ENCODE data around the gene GTF3C5.
"Not testable (repeated sequence)": the region's sequence is repeated elsewhere in the genome, so short reads cannot be mapped to it uniquely, and the experiment has no call there.

The GTF3C5 gene

DNA sequence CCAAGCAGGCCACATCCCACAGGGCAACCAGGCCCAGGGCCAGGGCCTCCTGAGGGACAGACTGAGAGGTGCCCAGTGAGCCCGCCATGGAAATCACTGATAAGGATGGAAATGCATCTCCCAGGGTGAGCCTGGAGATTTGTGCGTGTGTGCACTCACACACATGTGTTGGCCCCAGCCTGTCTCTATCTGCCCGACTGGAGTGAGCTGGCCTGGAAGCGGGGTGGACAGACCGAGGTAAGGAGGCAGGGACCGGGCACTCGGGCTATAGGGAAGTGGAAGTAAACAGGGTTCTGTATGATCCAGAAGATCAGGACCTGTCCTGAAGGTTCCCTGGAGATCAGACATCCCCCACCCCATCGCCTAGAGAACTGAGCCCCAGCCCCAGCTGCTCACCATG is 34.9 kb upstream of the GTF3C5 start:
- no peak for DNase-seq (ENCODE audit: low read depth in 2 of 2)

DNA sequence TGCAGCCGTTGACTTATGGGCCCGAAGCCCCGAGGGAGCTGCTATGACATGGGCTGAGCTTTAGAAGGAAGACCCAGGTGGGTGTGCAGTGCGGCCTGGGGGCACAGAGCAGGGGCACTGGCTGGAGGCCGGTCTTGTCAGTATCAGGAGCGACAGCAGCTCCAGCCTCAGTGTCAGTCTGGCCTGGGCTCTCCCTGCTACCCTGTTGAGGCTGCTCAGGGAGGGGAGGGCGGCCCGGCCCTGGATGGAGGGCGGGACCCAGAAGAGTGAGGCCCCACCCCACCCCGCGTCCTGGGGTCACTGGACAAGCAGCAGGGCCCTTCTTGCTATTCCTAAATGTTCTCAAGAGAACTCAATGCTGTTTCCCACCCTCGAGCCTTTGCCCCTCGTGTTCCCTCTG is 34.3 kb upstream of the GTF3C5 start:
- no peak for DNase-seq (ENCODE audit: low read depth in 2 of 2)

DNA sequence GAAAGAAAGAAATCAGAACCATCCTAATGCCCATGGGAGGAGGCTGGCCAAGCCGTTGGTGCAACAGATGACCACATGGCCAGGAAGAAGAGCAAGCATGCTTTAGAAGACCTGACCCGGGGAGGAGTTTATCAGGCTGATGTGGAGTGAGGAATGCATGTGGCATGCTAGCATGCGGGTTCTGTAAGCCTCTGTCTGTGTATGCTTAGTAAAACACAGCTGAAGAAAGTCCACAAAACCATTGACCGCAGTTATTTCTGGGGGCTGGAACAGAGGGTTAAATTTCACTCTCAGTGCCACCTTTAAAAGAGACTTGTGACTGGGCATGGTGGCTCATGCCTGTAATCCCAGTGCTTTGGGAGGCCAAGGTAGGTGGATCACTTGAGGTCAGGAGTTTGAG is 33.2 kb upstream of the GTF3C5 start:
- DNase-seq (ENCODE audit: low read depth in 2 of 2): no peak

DNA sequence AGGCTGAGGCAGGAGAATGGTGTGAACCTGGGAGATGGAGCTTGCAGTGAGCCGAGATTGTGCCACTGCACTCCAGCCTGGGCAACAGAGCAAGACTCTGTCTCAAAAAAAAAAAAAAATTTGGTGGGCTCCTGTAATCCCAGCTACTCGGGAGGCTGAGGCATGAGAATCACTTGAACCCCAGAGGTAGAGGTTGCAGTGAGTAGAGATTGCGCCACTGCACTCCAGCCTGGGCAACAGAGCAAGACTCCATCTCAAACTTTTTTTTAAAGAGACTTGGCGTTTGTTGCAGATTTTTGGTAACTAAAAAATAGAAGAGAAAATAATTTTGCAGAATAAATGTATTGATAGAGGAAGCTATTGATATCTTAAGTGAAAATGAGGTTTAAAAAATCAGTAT is 32.6 kb upstream of the GTF3C5 start:
- DNase-seq (ENCODE audit: low read depth in 2 of 2): not testable (repeated sequence)

DNA sequence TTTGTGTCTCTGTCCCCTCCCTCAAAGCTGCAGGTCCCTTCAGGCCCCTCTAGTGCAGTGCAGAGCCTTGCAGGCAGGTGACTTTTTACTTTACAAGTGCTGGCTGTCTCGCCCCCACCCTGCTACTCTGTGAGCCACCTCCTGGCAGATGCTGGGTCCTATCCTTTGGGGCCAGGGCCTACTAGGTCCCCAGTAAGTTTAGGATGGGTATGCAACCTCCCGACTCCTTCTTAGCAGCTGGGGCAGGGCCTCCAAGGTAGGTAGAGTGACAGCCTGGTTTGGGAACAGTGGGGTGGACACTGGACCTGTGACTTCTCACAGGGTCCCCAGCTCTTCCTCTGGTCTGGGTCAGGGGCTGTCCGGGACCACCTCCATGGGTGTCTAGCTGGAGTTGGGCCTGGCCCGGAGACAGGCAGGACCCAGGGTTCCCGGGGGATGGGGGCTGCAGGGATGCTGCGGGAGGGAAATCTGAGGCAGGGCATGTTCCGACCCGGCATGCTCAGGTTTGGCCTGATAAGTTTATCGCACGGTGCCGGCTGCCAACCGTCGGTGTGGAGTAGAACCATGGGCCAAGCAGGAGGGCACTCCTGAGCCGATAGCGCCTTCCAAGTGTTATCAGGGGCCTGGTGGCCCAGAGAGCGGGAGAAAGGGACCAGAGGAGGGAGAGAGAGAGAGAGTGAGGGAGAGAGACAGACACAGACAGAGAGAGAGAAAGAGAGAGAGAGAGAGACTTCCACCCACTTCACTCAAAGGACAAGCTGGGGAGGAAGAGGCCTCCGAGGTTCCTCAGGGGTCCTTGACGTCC is 31.8 kb upstream of the GTF3C5 start:
- DNase-seq (ENCODE audit: low read depth in 2 of 2): no peak

DNA sequence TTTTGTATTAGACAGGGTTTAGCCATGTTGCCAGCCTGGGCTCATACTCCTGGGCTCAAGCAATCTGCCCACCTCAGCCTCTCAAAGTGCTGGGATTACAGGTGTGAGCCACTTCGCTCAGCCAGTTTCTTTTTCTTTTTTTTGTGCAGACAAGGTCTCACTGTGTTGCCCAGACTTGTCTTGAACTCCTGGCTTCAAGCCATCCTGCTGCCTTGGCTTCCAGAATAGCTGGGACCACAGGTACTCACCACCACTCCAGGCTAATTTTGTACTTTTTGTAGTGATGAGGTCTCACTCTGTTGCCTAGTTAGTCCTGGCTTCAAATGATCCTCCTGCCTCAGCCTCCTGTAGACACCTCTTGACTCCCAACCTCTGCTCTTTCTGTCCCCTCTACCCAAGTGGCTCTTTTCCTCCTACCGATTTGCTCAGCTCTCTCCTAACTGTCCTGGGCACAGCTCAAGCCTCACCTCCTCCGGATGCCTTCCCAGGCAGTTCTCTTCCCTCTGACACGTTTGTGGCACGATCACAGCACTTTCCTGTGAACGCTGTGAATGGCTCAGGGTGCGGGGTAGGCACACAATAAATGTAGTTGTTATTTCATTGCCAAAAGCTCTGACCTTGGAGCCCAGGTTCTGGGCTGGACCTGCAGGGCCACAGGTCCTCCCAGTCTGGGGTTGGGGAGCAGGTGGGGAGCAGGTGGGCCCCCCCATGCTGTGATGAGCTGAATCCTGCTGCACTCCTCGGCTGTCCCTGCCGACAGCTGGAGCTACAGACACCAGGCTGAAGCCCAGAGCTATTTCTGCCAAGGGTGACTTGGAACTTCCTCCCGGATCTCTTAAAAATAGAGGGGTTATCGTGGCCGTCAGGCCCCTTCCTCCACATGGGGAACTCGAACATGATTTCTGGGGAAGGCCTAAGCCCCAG is 28.4 kb upstream of the GTF3C5 start:
- DNase-seq (ENCODE audit: low read depth in 2 of 2): no peak

DNA sequence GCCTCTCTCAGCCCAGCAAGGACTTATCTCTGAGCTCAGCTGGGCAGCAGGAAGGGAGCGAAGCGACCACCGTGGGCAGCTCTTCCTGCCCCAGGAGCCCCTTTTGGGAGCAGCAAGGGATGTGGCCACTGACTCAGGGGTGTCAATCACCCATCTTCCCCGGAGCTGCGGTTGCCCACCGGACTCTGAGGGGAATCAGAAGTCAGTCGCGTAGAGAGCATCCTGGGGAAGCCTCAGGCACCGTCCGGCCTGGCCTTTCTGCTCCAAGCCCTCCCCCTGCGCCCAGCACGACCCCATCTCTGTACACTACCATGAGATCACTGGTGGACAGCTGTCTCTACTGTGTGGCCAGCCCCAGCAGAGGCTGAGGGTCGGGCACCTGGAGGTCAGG is 27.7 kb upstream of the GTF3C5 start:
- DNase-seq (ENCODE audit: low read depth in 2 of 2): no peak

DNA sequence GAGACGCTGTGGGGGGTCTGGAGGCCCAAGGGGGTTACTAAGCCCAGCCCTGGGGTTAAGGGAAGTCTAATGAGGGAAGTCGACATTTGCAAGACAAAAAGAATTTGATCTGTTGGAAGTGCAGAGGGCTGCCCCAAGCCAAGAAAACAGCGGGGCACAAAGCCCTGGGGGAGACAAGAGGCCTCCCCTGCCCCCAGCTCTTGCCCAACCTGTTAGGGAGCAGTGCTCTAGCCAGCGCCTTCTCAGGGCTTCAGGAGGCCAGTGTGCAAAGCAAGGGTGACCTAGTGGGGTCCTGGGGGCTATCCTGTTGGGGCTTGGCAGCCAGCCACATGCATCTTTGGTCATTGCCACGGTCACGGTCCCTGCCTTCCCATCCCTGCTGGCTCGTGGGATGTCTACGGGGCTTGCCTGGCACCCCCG is 27.1 kb upstream of the GTF3C5 start:
- no peak for DNase-seq (ENCODE audit: low read depth in 2 of 2)

DNA sequence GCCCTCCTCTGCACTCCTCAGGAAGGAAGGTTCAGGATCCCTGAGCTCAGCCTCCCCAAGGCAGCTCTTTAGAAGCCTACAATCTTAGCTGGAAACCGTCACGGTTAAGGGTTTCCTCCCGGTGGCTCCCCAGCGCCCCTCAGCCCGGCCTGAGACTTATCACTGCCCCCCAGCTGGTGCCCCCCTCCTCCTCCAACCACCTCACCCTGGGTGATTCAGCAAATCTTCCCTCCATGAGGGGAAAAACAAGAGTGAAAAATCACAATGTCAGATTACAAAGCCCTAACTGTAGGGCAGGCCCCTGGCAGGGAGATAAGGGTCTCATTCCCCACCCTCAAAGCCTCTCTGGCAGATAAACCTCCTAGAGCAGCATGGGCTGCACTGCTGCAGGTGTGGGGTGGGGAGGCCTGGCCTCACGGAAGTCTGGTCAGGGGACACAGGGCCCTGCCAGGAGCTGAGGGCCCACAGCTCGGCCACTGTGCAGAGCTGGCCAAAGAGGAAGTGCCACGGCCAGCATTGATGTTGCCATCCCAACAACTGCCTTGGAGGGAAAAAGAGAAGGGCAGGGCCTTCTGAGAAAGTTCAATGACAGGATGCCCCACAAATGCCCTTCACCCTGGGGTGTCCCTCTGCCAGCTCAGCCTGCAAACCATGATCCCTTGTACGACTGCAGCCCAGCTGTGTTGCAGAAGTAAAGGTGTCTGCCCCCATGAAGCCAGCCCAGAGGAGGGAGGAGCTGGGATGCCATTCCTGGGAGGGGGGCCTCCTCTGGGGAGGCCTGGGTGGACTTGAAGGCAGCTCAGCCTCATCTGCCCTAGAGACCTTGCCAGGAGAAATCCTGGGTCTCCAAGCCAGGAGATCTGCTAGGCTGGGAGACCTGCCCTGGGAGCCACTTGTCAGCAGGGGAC is 26.5 kb upstream of the GTF3C5 start:
- no peak for DNase-seq (ENCODE audit: low read depth in 2 of 2)

DNA sequence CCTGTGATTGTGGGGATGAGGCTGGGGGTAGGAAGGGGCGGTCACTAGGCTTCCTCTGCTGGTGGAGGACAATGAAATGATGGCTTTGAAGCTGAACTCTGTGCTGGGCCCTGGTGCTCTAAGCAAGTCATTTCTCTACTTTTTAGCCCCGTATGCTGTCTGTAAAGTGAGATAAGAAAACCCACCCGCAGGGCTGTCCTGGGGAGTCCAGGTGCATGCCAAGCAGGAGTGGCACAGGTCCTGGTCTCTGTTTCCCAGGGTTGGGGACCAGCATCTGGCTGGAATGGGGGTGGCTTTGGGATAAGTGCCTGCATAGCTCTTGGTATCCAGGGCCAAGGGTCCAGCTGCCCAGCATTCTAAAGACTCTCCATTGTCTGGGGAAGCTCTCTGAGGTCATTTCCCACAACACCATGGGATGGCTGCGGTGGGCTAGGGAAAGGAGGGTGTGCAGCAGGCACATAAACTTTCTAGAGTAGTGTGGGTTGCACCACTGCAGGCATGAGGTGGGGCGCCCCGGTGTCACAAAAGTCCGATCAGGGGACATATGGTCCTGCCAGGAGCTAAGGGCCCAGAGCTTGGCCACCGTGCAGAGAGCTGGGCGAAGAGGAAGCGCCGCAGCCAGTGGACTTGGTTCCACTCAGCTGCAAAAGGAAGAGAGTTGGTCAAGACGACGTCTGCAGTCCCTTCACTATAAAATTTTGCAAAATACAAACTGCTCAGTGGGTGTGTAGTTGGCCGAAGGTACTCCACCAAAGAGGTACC is 25.6 kb upstream of the GTF3C5 start:
- DNase-seq (ENCODE audit: low read depth in 2 of 2): no peak

DNA sequence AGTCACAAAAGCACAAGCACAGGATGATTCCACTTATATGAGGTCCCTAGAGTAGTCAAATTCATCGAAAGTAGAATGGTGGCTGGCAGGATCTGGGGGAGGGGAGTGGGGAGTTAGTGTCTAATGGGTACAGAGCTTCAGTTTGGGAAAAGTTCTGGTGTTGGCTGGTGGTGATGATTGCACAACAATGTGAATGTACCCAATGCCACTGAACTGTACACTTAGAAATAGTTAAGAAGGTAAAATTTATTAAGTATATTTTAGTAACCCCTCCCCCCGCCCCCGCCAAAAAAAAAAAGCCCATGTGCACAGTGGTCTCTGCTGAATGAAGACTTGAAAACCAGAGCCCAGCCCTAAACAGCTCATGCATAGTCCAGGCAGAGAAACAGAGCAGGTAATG is 24.8 kb upstream of the GTF3C5 start:
- no peak for DNase-seq (ENCODE audit: low read depth in 2 of 2)

DNA sequence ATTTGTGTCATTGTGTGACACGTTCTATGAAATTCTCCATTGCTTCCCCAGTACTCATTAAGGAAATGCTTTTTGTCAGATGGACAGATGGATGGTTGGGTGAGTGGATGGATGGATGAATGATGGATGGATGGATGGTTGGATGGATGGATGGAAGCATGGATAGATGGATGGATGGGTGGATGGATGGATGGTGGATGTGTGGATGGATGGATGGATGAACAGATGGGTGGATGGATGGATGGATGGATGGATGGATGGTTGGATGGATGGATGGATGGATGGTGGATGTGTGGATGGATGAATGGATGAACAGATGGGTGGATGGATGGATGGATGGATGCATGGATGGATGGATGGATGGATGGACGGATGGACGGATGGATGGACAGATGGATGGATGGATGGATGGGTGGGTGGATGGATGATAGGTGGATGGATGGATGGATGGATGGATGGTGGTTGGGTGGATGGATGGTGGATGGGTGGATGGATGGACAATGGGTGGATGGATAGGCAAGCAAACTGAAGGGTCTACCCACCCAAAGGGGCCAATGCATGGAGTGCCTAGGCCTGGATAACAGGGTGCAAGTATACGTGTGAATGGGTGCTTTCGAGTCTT is 24.0 kb upstream of the GTF3C5 start:
- DNase-seq (ENCODE audit: low read depth in 2 of 2): no peak

DNA sequence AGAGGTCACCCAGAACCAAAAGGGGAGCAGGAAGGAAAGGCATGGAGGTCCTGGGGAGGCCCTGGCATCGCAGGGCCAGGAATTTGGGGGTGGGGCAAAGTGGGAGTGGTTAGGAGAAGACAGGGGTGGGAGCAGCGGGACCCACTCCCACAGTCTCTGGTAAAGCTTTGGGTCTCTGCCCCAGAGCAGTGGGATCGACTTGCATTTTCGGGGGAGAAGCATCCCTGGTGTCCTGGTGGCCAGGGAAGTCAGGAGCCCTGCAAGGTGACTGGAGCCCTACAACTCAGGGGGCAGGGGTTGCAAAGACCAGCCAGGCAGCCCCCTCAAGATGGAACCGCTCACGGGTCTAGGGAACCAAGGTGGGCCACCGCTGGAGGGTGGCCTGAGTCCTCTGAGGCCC is 22.4 kb upstream of the GTF3C5 start:
- DNase-seq (ENCODE audit: low read depth in 2 of 2): no peak

DNA sequence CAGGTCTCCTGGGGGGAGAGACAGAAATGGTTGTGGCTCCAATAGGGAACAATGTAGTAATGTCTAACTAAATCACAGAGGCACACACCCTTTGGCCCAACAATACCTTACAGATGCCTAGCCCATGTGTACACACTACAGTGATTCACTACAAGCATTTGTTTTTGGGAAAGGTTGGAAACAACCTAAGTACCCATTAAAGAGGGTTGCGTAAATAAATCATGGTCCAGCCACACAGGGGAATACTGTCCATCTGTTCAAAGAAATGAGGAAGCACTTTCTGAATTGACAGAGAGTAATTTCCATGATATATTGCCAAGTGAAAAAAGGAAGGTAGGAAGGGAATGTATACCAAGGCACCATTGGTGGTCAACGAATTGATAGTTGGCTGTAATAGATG is 22.0 kb upstream of the GTF3C5 start:
- DNase-seq (ENCODE audit: low read depth in 2 of 2): no peak

DNA sequence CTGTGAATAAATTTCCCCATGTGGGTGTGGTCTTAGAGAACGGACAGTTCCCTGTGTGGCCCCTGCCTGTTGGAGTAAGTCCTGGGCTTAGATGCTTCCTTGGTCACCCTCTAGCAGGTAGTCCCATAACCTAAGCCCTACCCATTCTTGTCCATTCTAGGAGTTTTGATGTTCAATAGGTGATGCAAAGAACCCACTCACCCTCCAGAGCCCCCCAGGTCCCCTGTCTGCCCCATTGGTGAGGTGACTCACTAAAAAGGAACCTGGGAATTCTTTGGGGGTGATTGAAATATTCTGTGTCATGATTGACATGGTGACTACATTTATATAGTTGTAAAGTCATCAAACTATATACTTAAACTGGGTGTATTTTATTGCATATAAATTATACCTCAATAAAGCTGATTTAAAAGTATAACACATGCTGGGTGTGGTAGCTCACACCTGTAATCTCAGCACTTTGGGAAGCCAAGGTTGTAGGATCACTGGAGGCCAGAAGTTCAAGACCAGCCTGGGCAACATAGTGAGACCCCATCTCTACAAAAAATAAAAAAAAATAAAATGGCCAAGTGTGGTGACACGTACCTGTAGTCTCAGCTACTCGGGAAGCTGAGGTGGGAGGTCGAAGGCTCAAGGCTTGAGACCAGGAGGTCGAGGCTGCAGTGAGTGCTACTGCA is 20.8 kb upstream of the GTF3C5 start:
- DNase-seq (ENCODE audit: low read depth in 2 of 2): no peak

DNA sequence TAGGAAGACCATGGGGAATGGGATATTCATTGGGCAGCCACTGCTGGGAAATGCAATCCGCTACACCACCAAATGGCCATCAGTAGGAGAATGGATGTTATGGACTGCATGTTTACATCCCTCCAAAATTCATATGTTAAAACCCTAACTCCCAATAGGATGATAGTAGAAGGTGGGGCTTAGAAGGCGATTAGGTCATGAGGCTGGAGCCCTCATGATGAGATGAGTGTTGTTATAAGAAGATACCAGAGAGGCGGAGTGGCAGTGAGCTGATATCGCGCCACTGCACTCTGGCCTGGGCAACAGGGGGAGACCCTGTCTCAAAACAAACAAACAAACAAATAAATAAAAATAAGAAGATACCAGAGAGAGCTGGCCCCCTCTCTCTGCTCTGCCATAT is 16.1 kb upstream of the GTF3C5 start:
- DNase-seq (ENCODE audit: low read depth in 2 of 2): no peak

DNA sequence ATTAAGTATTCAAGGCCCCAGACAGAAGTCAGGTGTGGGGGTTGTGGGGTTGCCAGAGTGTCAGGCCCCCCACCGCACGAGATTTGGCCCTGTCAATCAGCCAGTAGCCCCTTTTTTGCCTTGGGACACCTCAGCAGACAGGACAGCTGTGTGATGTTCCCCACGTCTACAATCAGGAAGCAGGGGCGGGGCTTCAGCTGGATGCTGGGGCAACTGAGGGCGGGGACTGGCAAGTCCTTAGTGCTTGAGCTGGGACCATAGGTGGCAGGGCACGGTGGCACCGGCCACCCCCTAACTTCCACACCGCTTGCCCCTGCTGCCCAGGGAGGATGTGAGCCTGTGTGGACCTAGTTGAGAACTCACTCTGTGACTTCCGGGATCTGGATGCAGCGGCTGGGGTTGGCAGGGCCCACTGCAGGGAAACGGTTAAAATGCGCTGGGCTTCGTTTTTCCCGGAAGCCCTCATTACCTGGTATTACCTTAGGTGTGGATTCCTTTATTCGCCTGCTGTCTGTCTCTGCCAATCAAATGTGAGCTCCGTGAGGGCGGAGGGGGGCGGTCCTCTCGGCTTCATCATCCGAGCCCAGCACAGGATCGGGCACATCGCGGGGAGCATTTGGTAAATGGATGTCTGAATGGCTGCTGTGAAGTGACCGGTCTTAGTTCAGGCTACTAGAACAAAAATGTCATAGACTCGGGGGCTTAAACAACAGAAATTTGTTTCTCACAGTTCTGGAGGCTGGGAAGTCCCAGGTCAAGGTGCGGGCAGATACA is 7.5 kb upstream of the GTF3C5 start:
- DNase-seq (ENCODE audit: low read depth in 2 of 2): no peak

DNA sequence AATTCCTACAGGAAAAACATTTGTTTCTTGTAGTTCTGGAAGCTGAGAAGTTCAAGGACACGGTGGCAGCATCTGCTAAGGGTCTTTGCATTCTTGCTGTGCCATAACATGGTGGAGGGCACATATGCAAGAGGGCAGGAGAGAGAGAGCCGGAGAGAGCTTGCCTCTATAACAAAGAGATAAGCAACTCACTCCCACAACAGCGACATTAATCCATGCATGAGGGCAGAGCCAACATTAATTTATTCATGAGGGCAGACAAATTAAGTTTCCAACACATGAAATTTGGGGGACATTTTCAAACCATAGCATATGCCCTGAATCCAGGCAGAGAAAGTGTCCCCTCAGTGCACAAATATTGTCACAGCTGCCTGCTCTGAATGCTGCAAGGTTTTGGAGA is 4.4 kb upstream of the GTF3C5 start:
- no peak for DNase-seq (ENCODE audit: low read depth in 2 of 2)

DNA sequence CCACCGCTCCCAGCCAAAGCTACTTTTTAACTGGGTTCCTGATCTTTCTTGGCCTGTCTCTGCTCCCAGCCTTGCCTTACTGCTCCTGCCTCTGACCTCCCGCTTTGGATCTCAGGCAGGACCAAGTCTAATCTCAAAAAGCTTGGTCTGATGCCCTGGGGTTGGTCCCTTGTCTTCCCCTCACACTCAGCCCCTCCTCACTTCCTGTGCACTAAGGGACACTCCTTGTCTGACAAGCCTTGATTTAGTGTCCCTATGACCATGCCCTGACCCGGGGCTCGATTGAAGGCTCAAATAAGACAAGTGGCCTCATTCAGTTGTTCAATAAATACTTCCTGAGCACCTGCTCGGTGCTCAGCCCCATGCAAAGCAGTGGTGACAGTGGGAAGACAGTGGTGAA is 3.7 kb upstream of the GTF3C5 start:
- DNase-seq (ENCODE audit: low read depth in 2 of 2): no peak

All from fibroblast of skin of left quadriceps (primary cell).